NCI-H526 (cell line): ENCODE measurements around the gene GLCE.

Experiments
- DNase-seq, 2 experiments: peaks; one replicate each; lab custom pipeline; 2025; lab: John Stamatoyannopoulos, UW

The GLCE gene

GRCh38 chr15:69209661-69210060, 49.2 kb downstream of the GLCE start:
- DNase-seq, result no peak

GRCh38 chr15:69210574-69210973, 50.1 kb downstream of the GLCE start:
- DNase-seq, result no peak

GRCh38 chr15:69213786-69214185, 53.4 kb downstream of the GLCE start:
- no peak for DNase-seq

- DNase-seq, result peak; percentile 56 to 64
These were observed 55.0 kb downstream of the GLCE start for GRCh38 chr15:69215314-69216035.

- peak; percentile 51 to 74 for DNase-seq
These were observed 56.9 kb downstream of the GLCE start for GRCh38 chr15:69217381-69217780.

GRCh38 chr15:69219690-69220089, 59.3 kb downstream of the GLCE start:
- DNase-seq, result no peak

- DNase-seq, result no peak
These were observed 61.6 kb downstream of the GLCE start for GRCh38 chr15:69222002-69222474.

GRCh38 chr15:69223083-69223813, 62.8 kb downstream of the GLCE start:
- DNase-seq, result no peak

- peak in 1 of 2 experiments; percentile 16 for DNase-seq
These were observed 63.9 kb downstream of the GLCE start for GRCh38 chr15:69224383-69224782.

GRCh38 chr15:69225355-69226022, 65.1 kb downstream of the GLCE start:
- peak; percentile 17 to 58 for DNase-seq

- no peak for DNase-seq
These were observed 65.6 kb downstream of the GLCE start for GRCh38 chr15:69226023-69226355.

- no peak for DNase-seq
These were observed 71.7 kb downstream of the GLCE start for GRCh38 chr15:69232144-69232543.

GRCh38 chr15:69232765-69233164, 72.3 kb downstream of the GLCE start:
- DNase-seq, result no peak

- DNase-seq, result no peak
These were observed 74.2 kb downstream of the GLCE start for GRCh38 chr15:69234676-69235075.

GRCh38 chr15:69236505-69236904, 76.1 kb downstream of the GLCE start:
- no peak for DNase-seq

GRCh38 chr15:69237718-69238117, 77.3 kb downstream of the GLCE start:
- no peak for DNase-seq

GRCh38 chr15:69244798-69245197, 84.4 kb downstream of the GLCE start:
- DNase-seq, result no peak

GRCh38 chr15:69253156-69253555, 92.7 kb downstream of the GLCE start:
- no peak for DNase-seq

- DNase-seq, result peak; percentile 17 to 51
These were observed 105.0 kb downstream of the GLCE start for GRCh38 chr15:69265347-69265955.

GRCh38 chr15:69271217-69271616, 110.8 kb downstream of the GLCE start:
- no peak for DNase-seq

- DNase-seq, result no peak
These were observed 111.7 kb downstream of the GLCE start for GRCh38 chr15:69272139-69272538.

GRCh38 chr15:69272891-69273290, 112.5 kb downstream of the GLCE start:
- DNase-seq, result no peak
